SK-N-SH (cell line): ENCODE results near the gene NRCAM.

Experiments
- CHD2 ChIP-seq: fragments of 150-350 bp; IDR thresholded peaks from 2 replicates; pipeline ENCODE4 v1.6.1; 2018; ENCODE audit warnings: low read length; ENCODE audit not compliant: partially characterized antibody
- CTCF ChIP-seq: fragments of 200-600 bp; sonication (generic); IDR thresholded peaks from 2 replicates; pipeline ENCODE4 v1.6.1; 2017; ENCODE audit warnings: antibody characterized with exemption, mild to moderate bottlenecking, moderate library complexity
- FOXM1 ChIP-seq: IDR thresholded peaks from 2 replicates; pipeline ENCODE4 v1.4.0; 2012; ENCODE audit warnings: low read depth, mild to moderate bottlenecking
- GABPA ChIP-seq: IDR thresholded peaks from 2 replicates; pipeline ENCODE4 v1.4.0; 2012; ENCODE audit warnings: low read depth, mild to moderate bottlenecking
- JUND ChIP-seq: IDR thresholded peaks from 2 replicates; pipeline ENCODE4 v1.4.0; 2012
- MXI1 ChIP-seq: IDR thresholded peaks from 2 replicates; pipeline ENCODE4 v1.6.1; 2012; ENCODE audit warnings: mild to moderate bottlenecking, low read depth, low read length, improper control_type of control experiment
- NRF1 ChIP-seq: IDR thresholded peaks from 2 replicates; pipeline ENCODE4 v1.6.1; 2012; ENCODE audit warnings: low read depth, mild to moderate bottlenecking, low read length
- POLR2AphosphoS5 ChIP-seq: IDR thresholded peaks from 2 replicates; pipeline ENCODE4 v1.6.1; 2012; ENCODE audit warnings: low read depth, low read length
- SMC3 ChIP-seq: IDR thresholded peaks from 2 replicates; pipeline ENCODE4 v1.6.1; 2012; ENCODE audit warnings: low read depth, low read length, improper control_type of control experiment
- TAF1 ChIP-seq: IDR thresholded peaks from 2 replicates; pipeline ENCODE4 v1.6.1; 2012; ENCODE audit warnings: low read depth, mild to moderate bottlenecking, low read length, moderate library complexity, borderline replicate concordance
- TF ChIP-seq, protein P1 (sequence below): IDR thresholded peaks from 2 replicates; pipeline ENCODE4 v1.6.1; 2012; ENCODE audit warnings: mild to moderate bottlenecking, low read depth, low read length, moderate library complexity

DNA sequence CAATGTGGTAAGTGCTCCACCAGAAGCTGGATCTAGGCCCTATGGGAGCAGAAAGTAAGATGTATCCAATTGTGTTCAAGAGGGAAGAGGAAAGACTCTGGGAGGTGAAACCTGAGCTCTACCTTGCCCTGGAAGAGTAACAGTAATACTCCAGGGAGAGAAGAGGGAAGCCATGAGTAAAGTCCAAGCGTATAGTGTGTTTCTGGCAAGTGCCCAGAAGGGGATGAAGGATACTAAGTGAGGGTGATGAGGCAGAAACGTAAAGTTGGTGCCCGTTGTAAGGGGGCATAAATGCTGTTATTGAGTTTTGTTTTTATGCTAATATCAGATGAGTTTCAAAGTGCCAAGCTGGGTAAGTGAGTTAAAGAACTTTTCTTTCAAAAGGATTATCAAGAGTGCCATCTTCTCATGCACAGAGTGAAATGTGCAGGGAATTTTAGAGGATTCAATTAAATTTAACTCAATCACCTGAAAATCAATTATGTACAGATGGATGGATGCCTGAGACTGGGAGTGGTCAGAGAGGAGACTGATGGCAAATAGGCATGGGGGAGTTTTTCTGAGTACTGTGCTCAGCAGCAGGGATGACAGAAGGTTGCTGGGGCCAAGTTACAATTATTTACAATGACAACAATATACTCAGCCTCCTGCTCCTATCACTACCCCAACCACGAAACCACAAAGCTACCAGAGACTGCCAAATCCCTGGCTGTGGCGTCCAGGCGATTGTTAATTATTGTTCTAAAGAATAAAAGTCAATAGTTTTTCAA lies 202.8 kb downstream of the NRCAM start:
- no peak for TF ChIP-seq CHD2
- no peak for TF ChIP-seq MXI1
- no peak for TF ChIP-seq CTCF
- no peak for TF ChIP-seq SMC3
- TF ChIP-seq TAF1, result no peak
- TF ChIP-seq FOXM1, result no peak
- TF ChIP-seq JUND, result no peak
- no peak for TF ChIP-seq NRF1
- TF ChIP-seq GABPA, result no peak
- TF ChIP-seq POLR2AphosphoS5, result no peak
- TF ChIP-seq, protein P1, sequence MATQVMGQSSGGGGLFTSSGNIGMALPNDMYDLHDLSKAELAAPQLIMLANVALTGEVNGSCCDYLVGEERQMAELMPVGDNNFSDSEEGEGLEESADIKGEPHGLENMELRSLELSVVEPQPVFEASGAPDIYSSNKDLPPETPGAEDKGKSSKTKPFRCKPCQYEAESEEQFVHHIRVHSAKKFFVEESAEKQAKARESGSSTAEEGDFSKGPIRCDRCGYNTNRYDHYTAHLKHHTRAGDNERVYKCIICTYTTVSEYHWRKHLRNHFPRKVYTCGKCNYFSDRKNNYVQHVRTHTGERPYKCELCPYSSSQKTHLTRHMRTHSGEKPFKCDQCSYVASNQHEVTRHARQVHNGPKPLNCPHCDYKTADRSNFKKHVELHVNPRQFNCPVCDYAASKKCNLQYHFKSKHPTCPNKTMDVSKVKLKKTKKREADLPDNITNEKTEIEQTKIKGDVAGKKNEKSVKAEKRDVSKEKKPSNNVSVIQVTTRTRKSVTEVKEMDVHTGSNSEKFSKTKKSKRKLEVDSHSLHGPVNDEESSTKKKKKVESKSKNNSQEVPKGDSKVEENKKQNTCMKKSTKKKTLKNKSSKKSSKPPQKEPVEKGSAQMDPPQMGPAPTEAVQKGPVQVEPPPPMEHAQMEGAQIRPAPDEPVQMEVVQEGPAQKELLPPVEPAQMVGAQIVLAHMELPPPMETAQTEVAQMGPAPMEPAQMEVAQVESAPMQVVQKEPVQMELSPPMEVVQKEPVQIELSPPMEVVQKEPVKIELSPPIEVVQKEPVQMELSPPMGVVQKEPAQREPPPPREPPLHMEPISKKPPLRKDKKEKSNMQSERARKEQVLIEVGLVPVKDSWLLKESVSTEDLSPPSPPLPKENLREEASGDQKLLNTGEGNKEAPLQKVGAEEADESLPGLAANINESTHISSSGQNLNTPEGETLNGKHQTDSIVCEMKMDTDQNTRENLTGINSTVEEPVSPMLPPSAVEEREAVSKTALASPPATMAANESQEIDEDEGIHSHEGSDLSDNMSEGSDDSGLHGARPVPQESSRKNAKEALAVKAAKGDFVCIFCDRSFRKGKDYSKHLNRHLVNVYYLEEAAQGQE, result no peak
